NCI-H187 treated with DMSO at 0.1 percent for 48 hours (cell line): ENCODE results near the gene SESN1.

ENCODE experiments used
- DNase-seq: peaks from one replicate; lab custom pipeline; 2025; lab: John Stamatoyannopoulos, UW

Gene SESN1

DNA sequence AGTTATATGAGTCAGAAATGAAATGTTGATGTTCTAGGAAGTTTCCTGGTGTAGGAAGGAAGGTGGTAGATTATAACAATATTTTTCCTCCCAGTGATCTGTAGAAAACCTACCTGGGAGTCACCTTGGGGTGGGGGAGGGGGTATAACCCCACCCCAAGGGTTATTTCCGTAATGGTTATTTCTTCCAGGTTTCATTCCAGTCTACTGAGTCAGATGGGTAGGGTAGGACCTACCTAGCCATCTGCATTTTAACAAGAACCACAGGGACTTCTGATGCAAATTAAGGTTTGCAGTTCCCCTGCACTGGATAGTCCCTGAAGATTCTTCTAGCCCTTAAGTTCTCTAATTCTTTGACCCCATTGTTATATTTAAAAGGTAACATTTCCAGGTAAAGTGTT, 157.5 kb downstream of the SESN1 start:
- no peak for DNase-seq
